Fibroblast of lung (primary cell): ENCODE results near the gene CMSS1. TPM values are rescaled to one million over a fixed set of nuclear protein-coding genes. Genes with fewer than 3 reads are reported as not detected.
A peak's percentile ranks its signal among the peaks of the same experiment; 100 is the strongest.

Source experiments
- DNase-seq, 2 donors: peaks; one replicate each; pipeline versions ENCODE4 v3.0.0 to v3.0.0-alpha.2; 2010; ENCODE audit warnings: low read depth in 2 of 2
- H2AFZ ChIP-seq: 2 replicates; pipeline ENCODE4 v1.5.1; 2012; ENCODE audit warnings: low read length, control low read depth, inconsistent platforms
- H3K27ac ChIP-seq: 2 replicates; pipeline ENCODE4 v1.5.1; 2011; ENCODE audit warnings: low read length, control low read depth; ENCODE audit not compliant: insufficient read depth
- H3K27me3 ChIP-seq: 2 replicates; pipeline ENCODE4 v1.5.1; 2011; ENCODE audit warnings: mild to moderate bottlenecking, low read length; ENCODE audit not compliant: control insufficient read depth, insufficient read depth
- H3K36me3 ChIP-seq: 2 replicates; pipeline ENCODE4 v1.5.1; 2011; ENCODE audit warnings: low read length; ENCODE audit not compliant: control insufficient read depth, insufficient read depth
- H3K4me1 ChIP-seq: 2 replicates; pipeline ENCODE4 v1.5.1; 2011; ENCODE audit warnings: low read length; ENCODE audit not compliant: control insufficient read depth, insufficient read depth; ENCODE audit errors: extremely low read depth
- H3K4me2 ChIP-seq: 2 replicates; pipeline ENCODE4 v1.5.1; 2011; ENCODE audit warnings: low read length, control low read depth; ENCODE audit not compliant: insufficient read depth; ENCODE audit errors: extremely low read depth
- H3K4me3 ChIP-seq, 4 experiments: fragments of 200-600 bp in 1 of 4; sonication (generic) in 1 of 4; replicated peaks in 1 of 4; 2 replicates each; pipeline ENCODE4 v1.5.1; 2011 to 2016; ENCODE audit warnings: low read length in 4 of 4, low read depth in 3 of 4, mild to moderate bottlenecking in 3 of 4, control low read depth in 2 of 4, inconsistent platforms in 1 of 4, mixed read lengths in 1 of 4; ENCODE audit not compliant: insufficient read depth in 1 of 4; ENCODE audit errors: control extremely low read depth in 1 of 4
- H3K79me2 ChIP-seq: 2 replicates; pipeline ENCODE4 v1.5.1; 2012; ENCODE audit warnings: mild to moderate bottlenecking, low read length, inconsistent platforms; ENCODE audit not compliant: control insufficient read depth, insufficient read depth
- H3K9ac ChIP-seq: 2 replicates; pipeline ENCODE4 v1.5.1; 2011; ENCODE audit warnings: mild to moderate bottlenecking, low read length, control low read depth; ENCODE audit not compliant: insufficient read depth
- H3K9me3 ChIP-seq: 2 replicates; pipeline ENCODE4 v1.5.1; 2012; ENCODE audit warnings: low read depth, low read length; ENCODE audit not compliant: control insufficient read depth, insufficient read depth
- H4K20me1 ChIP-seq: 2 replicates; pipeline ENCODE4 v1.5.1; 2011; ENCODE audit warnings: low read length; ENCODE audit not compliant: control insufficient read depth, insufficient read depth; ENCODE audit errors: extremely low read depth
- CTCF ChIP-seq, 2 donors: IDR thresholded peaks in 1 of 2; conservative IDR thresholded peaks in 1 of 2; 1 replicate in 1 of 2; 2 replicates in 1 of 2; pipeline ENCODE4 v1.5.1; 2011 to 2012; ENCODE audit warnings: low read length in 2 of 2, control low read depth in 1 of 2, inconsistent platforms in 1 of 2, low read depth in 1 of 2, mild to moderate bottlenecking in 1 of 2
- EZH2 ChIP-seq: IDR thresholded peaks from 2 replicates; pipeline ENCODE4 v1.5.1; 2012; ENCODE audit warnings: low read length, control low read depth, mild to moderate bottlenecking; ENCODE audit errors: missing control alignments
- polyA plus RNA-seq, 2 donors: library from polyadenylated mRNA; depleted of rRNA in 1 of 2; stranded (reverse) in 1 of 2; unstranded in 1 of 2; fragments of >200 nt; gene quantifications; 2 replicates each; pipeline ENCODE4 v1.2.1, GENCODE V29; 2011 to 2012; ENCODE audit warnings: missing spikeins in 1 of 2
- total RNA-seq: library from RNA; depleted of rRNA; stranded (reverse); fragments of >200 nt; gene quantifications from 2 replicates; pipeline ENCODE4 v1.2.1, GENCODE V29; 2014

Gene CMSS1
- total and polyA plus RNA-seq, 2 donors (not counting 1 experiment from before 2014, with no cell fraction given), result 6.9 to 13.2 TPM

GRCh38 chr3:99780749-99781148 is 36.9 kb upstream of the CMSS1 start:
- Histone ChIP-seq H3K4me1 (peaks cover 12% of the 10 kb centered on the region), H3K9ac (no peak overlapping the region), H3K9me3 (no peaks in the 10 kb centered on the region), H4K20me1 (no peaks in the 10 kb centered on the region), H3K27ac (no peak overlapping the region), H3K36me3 (no peaks in the 10 kb centered on the region), H2AFZ (no peak overlapping the region), H3K4me2 (no peak overlapping the region), H3K79me2 (no peaks in the 10 kb centered on the region), H3K27me3 (no peaks in the 10 kb centered on the region), H3K4me3 (no peak overlapping the region)
- DNase-seq, result peak in 1 of 2 donors; percentile 93
- no peak for TF ChIP-seq CTCF (conservative IDR thresholded peaks at IDR 0.05 in 1 of 2, IDR thresholded peaks at IDR 0.05 in 1 of 2; ENCODE audit: low read depth in 1 of 2, low read length in 2 of 2)
- no peak for TF ChIP-seq EZH2

GRCh38 chr3:99781761-99782160 is 35.9 kb upstream of the CMSS1 start:
- H3K4me1 ChIP-seq, result peaks cover 10% of the 10 kb centered on the region
- H3K4me3 ChIP-seq, result no peak overlapping the region
- no peak overlapping the region for H3K9ac ChIP-seq
- no peak for TF ChIP-seq EZH2
- TF ChIP-seq CTCF (conservative IDR thresholded peaks at IDR 0.05 in 1 of 2, IDR thresholded peaks at IDR 0.05 in 1 of 2; ENCODE audit: low read depth in 1 of 2, low read length in 2 of 2), result no peak
- H3K79me2 ChIP-seq, result no peaks in the 10 kb centered on the region
- no peak overlapping the region for H2AFZ ChIP-seq
- H3K4me2 ChIP-seq, result peak overlapping the region; percentile 7
- H3K36me3 ChIP-seq, result no peaks in the 10 kb centered on the region
- H3K9me3 ChIP-seq, result no peaks in the 10 kb centered on the region
- peak in 1 of 2 donors; percentile 85 for DNase-seq
- no peaks in the 10 kb centered on the region for H3K27me3 ChIP-seq
- no peaks in the 10 kb centered on the region for H4K20me1 ChIP-seq
- no peak overlapping the region for H3K27ac ChIP-seq

- H2AFZ ChIP-seq, result no peak overlapping the region
- H4K20me1 ChIP-seq, result no peaks in the 10 kb centered on the region
- no peak overlapping the region for H3K9ac ChIP-seq
- H3K4me3 ChIP-seq, result no peak overlapping the region
- no peaks in the 10 kb centered on the region for H3K9me3 ChIP-seq
- peak; percentile 94 to 96 for DNase-seq
- no peaks in the 10 kb centered on the region for H3K27me3 ChIP-seq
- H3K79me2 ChIP-seq, result no peaks in the 10 kb centered on the region
- TF ChIP-seq EZH2, result no peak
- no peak for TF ChIP-seq CTCF (conservative IDR thresholded peaks at IDR 0.05 in 1 of 2, IDR thresholded peaks at IDR 0.05 in 1 of 2; ENCODE audit: low read depth in 1 of 2, low read length in 2 of 2)
- H3K36me3 ChIP-seq, result no peaks in the 10 kb centered on the region
- peaks cover 10% of the 10 kb centered on the region for H3K4me1 ChIP-seq
- no peak overlapping the region for H3K4me2 ChIP-seq
- peak overlapping the region; percentile 19 for H3K27ac ChIP-seq
Measured at GRCh38 chr3:99783011-99783573, 34.6 kb upstream of the CMSS1 start.
